OCI-M2 (cell line): ENCODE measurements around the gene DHRSX.
"Not testable (repeated sequence)": the region's sequence is repeated elsewhere in the genome, so short reads cannot be mapped to it uniquely, and the experiment has no call there.

Experiments used
- DNase-seq: peaks from one replicate; lab custom pipeline; 2025; ENCODE audit not compliant: unreplicated experiment; lab: John Stamatoyannopoulos, UW

DHRSX gene

DNA sequence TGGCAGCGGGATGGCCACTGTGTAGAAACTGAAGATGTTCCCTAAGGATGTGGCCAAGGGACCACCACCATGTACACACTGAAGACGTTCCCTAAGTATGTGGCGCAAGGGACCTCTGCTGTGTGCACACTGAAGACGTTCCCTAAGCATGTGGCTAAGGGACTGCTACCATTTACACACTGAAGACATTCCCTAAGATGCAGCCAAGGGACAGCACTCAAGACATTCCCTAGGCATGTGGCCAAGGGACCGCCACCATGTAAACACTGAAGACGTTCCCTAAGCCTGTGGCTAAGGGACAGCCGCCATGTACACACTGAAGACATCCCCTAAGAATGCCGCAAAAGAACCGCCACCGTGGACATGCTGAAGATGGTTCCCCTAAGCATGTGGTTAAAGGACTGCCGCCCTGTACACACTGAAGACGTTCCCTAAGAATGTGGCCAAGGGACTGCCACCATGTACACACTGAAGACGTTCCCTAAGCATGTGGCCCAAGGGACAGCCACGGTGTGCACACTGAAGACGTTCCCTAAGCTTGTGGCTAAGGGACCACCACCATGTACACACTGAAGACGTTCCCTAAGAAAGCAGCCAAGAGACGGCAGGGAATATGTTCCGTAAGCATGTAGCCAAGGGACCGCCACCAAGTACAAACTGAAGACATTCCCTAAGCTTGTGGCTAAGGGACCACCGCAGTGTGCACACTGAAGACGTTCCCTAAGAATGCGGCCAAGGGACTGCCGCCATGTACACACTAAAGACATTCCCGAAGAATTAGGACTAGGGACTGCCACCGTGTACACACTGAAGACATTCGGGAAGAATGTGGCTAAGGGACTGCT lies 43.3 kb downstream of the DHRSX start:
- no peak for DNase-seq

DNA sequence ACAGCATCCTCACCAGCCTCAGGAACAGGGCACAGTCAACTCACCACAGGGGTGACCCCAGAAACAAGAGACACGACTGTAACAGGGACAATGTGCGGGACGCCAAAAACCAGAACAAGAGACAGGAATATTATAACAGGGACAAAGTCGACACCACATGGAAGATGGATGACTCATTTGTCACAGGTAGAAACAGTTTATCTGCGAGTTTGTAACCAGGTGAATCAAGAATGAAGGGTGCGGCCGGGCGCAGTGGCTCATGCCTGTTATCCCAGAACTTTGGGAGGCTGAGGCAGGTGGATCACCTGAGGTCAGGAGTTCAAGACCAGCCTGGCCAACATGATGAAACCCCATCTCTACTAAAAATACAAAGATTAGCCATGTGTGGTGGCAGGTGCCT lies 44.7 kb downstream of the DHRSX start:
- not testable (repeated sequence) for DNase-seq

DNA sequence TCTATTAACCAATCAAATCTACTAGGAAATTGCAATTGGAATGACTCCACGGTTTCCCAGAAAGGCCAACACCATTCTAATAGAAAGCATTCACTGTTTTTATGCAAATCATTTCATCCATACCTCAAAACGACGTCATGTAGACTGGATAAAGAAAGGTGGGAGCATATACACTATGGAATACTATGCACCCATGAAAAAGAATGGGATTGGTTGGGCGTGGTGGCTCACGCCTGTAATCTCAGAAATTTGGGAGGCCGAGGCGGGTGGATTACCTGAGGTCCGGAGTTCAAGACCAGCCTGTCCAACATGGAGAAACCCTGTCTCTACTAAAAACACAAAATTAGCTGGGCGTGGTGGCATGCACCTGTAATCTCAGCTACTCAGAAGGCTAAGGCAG lies 46.2 kb downstream of the DHRSX start:
- not testable (repeated sequence) for DNase-seq

DNA sequence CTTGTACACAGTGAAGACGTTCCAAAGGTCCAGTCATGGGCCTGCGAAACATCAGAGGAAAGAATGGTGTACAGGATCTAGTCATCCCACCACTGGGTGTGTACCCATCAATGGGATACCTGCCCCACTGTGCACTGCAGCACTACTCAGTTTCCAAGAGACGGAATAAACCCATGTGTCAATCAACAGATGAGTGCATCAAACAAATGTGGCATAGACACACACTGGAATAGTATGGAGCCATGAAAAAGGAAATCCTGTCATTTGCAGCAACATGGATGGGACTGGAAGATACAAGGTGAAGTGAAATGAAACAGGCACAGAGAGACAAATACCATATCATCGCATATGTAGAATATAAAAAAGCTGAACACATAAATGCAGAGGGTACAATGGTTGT lies 48.0 kb downstream of the DHRSX start:
- no peak for DNase-seq

DNA sequence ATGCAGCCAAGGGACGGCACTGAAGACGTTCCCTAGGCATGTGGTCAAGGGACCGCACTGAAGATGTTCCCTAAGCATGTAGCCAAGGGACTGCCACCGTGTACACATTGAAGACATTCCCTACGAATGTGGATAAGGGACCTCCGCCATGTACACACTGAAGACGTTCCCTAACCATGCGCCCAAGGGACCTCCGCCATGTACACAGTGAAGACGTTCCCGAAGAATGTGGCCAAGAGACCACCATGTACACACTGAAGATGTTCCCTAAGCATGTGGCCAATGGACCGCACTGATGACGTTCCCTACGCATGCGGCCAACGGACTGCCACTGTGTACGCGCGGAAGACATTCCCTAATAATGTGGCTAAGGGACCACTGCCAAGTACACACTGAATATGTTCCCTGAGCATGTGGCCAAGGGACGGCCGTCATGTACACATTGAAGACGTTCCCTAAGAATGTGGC lies 48.4 kb downstream of the DHRSX start:
- DNase-seq, result no peak

DNA sequence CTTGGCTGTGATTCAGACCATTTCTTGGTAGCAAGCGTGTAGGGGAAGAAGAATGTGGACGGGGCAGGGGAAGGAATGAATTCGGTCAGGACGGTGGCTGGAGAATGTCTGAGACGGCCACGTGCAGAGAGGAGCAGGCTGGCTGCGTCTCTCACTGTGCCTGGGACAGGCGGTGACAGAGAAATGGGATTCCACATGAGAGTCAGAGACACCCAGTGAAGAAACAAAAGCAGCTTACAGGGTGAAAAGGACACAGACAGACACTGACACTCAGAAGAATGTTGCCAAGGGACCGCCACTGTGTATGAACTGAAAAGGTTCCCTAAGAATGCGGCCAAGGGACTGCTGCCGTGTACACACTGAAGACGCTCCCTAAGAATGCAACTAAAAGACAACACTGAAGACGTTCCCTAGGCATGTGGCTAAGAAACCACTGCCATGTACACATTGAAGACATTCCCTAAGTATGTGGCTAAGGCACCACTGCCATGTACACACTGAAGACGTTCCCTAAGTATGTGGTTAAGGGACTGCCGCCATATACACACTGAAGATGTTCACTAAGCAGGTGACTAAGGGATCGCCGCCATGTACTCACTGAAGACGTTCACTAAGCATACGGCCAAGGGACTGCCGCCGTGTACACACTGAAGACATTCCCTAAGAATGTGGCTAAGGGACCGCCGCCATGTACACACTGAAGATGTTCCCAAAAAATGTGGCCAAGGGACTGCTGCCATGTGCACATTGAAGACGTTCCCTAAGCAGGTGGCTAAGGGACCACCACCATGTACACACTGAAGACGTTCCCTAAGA lies 49.1 kb downstream of the DHRSX start:
- no peak for DNase-seq

DNA sequence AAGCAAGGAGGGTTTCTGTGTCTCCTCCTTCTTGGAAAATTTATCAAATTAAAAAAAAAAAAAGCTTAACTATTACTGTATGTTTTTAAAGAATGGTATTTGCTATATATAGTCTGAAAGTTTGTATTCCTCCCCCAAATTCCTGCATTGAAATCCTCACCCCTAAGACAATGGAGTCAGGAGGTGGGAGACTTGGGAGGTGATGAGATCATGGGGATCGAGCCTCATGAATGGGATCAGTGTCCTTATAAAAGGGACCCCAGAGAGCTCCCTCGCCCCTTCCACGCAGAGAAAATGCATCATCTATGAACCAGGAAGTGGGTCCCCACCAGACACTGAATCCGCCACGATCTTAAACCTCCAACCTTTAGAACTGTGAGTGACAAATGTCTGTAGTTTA lies 50.1 kb downstream of the DHRSX start:
- no peak for DNase-seq

DNA sequence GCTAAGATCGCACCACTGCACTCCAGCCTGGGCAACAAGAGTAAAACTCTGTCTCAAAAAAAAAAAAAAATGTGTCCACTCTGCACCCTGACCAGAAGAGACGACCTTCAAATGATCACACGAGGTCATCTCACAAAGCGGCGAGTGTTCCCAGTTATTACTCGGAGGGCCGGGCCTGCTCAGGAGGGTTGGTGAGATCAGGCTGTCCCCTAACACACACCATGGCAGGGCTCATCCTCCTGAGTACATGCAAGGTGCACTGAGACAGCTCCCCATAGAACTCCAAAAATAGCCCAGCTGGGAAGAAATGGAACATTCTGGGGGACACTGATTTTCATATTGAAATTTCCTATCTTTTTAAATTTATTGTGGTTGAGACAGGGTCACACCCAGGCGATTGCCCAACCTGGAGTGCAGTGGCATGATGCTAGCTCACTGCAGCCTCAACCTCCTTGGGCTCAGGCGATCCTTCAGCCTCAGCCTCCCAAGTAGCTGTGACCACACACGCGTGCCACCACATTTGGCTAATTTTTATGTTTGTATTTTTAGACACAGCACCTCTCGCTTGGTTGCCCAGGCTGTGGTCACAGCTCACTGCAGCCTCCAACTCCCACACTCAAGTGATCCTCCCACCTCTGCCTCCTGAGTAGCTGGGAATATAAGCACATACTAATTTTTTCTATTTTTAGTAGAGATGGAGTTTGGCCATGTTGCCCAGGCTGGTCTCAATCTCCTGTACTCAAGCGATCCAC lies 51.5 kb downstream of the DHRSX start:
- no peak for DNase-seq

DNA sequence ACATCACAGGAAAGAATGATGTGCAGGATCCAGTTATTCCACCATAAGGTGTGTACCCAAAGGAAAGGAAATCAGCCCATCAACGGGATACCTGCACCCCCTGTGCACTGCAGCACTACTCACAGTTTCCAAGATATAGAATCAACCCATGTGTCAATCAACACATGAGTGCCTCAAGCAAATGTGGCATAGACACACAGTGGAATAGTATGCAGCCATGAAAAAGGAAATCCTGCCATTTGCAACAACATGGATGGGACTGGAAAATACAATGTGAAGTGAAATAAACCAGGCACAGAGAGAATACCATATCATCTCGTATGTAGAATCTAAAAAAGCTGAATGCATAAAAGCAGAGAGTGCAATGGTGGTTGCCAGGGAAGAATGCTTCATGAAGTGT lies 53.3 kb downstream of the DHRSX start:
- DNase-seq, result no peak

DNA sequence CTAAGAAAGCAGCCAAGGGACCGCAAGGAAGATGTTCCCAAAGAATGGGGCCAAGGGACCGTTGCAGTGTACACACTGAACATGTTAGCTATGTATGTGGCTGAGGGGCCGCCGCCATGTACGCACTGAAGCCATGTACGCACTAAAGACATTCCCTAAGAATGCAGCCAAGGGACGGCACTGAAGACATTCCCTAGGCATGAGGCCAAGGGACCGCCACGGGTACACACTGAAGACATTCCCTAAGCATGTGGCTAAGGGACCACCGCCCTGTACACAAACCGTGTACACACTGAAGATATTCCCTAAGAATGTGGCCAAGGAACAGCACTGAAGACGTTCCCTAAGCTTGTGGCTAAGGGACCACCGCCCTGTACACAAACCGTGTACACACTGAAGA lies 54.0 kb downstream of the DHRSX start:
- DNase-seq, result no peak

DNA sequence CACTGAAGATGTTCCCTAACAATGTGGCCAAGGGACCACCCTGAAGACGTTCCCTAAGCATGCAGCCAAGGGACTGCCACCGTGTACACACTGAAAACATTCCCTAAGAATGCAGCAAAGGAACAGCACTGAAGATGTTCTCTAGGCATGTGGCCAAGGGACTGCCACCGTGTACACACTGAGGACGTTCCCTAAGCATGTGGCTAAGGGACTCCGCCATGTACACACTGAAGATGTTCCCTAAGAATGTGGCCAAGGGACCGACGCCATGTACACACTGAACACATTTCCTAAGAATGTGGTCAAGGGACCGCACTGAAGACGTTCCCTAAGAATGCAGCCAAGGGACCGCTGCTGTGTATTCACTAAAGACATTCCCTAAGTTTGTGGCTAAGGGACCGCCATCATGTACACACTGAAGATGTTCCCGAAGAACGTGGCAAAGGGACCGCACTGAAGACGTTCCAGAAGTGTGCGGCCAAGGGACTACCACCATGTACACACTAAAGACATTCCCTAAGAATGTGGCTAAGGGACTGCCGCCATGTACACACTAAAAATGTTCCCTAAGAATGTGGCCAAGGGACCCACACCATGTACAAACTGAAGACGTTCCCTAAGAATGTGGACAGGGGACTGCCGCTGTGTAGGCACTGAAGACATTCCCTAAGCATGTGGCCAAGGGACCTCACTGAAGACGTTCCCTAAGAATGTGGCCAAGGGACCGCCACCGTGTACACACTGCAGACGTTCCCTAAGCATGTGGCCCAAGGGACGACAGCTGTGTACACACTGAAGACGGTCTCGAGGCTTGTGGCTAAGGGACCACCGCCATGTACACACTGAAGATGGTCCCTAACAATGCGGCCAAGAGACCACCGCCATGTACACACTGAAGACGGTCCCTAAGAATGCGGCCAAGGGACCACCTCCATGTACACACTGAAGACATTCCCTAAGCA lies 54.8 kb downstream of the DHRSX start:
- no peak for DNase-seq

DNA sequence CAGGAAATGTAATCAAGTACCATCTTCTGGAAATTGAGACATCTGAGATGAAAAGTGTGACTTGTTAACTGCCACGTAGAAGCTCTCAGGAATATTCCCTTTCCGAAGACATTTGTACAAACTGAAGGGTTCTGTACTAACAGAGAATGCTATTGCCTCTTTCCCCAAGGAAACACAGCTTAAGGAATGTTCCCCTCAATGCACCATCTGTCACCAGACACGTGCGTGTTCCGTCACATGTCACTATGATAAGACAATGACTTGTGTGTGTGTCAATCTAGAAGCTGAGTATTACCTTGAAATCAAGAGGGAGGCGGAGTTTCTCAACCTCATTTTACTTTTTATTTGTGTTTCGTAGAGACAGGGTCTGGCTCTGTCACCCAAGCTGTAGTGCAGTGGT lies 58.1 kb downstream of the DHRSX start:
- DNase-seq, result no peak

DNA sequence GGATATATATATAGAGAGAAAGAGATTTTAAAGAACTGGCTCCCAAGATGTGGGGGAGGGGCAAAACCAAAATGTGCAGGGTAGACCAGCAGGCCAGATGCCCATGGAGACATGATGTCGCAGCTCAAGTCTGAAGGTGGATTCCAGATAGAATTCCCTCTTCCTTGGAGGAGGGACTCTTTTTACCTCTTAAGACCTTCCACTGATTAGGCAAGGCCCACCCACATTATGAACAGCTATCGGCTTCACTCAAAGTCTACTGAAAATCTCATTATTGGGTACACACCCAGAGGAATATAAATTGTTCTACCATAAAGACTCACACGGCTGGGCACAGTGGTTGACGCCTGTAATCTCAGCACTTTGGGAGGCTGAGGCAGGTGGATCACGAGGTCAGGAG lies 59.3 kb downstream of the DHRSX start:
- no peak for DNase-seq

DNA sequence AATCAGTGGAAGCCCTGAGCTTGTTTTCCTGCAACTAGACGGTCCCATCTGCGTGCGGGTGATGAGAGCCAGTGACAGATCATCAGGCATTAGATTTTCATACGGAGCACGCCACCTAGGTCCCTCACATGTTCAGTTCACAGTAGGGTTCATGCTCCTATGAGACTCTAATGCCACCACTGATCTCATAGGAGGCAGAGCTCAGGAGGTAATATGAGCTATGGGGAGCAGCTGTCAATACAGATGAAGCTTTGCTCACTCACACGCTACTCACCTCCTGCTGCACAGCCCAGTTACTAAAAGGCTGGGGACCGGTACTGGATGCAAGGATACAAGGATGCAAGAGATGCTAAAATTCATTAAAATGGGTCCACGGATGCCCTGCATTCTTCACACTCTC lies 61.2 kb downstream of the DHRSX start:
- no peak for DNase-seq

DNA sequence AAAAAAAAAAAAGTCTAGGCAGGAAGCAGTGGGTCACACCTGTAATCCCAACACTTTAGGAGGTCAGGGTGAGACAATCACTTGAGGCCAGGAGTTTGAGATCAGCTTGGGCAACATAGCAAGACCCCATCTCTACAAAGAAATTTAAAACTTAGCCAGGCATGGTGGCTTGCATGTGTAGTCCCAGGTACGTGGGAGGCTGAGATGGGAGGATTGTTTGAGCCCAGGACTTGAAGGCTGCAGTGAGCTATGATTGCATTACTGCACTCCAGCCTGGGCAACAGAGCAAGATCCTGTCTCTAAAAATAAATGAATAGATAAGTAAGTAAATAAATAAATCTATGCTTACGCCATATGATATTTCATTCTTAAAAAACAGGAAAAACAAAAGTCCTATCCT lies 65.3 kb downstream of the DHRSX start:
- DNase-seq, result no peak

DNA sequence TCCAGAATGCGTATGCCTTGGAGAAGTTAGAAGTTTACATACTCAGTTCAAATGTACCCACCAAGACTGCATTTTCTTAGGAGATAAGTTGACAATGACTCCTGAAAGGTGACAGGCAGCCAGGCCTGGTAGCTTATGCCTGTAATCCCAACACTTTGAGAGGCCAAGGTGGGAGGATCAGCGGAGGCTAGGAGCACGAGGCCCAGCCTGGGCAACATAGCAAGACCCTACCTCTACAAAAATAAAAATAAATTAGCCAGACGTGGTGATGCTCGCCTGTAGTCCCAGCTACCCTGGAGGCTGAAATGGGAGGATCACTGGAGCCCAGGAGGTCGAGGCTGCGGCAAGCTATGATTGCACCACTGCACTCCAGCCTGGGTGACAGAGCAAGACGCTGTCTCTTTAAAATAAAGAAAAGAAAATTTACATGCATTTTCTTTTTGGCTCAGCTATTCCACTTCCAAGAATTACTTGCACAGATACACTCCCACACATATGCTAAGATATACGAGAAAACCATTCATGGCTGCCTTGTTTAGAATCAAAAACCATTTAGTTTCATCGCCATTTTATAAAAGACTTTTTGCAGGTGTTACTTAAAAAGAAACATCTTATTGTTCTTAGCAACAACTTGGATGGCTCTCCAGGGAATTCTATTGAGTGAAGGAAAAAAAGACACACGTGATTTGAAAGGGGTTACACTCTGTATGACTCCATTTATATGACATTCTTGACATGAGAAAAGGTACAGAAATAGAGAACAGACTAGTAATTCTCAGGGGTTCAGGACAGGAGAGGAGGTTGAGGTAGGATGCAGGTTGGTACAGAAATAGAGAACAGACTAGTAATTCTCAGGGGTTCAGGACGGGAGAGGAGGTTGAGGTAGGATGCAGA lies 66.3 kb downstream of the DHRSX start:
- no peak for DNase-seq

DNA sequence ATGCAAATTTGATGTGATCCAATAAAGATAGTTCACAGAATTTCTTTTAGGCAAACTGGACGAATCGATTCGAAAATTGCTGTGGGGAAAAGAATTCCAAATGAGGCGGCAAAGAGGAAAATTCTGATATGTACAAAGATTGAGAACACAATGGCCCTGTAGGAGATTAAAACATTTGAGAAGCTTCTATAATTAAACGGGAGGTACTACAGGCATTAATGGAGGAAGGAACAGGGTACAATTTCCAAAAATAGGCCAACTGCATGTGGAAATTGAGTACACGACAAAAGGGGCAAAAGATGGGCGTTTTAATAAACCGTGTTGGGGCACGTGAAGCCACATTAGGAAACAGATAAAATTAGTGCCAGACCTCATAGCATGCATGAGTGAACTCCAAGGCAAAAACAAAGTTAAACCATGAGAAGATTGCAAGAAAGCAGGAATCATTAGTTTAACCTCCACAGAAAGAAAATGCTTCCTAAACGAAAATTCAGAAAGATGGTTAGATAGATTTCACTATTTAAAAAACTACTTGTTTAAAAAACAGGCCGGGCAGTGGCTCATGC lies 68.4 kb downstream of the DHRSX start:
- DNase-seq, result no peak

DNA sequence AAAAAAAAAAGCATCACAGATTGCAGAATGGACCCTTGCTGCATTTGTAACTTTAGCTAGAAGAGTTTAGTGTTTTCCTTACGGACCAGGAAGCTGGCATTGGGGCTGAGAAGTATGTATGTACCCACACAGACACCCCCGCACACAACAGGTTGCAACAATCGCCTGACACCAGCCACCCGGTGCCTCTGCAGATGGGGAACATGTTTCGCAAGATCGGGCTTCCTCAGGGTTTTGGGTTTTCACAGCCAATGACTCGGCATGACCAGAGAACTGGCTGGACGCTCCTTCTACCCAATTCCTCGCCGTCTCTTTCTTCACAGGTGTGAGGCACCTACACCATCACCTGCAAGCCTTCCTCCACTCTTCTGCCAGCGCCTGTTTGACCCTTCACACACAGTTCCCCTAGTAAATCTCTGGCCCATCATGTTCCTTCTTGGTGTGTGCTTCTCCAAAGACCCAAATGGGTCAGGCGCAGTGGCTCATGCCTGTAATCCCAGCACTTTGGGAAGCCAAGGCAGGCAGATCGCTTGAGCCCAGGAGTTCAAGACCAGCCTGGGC lies 70.4 kb downstream of the DHRSX start:
- no peak for DNase-seq

DNA sequence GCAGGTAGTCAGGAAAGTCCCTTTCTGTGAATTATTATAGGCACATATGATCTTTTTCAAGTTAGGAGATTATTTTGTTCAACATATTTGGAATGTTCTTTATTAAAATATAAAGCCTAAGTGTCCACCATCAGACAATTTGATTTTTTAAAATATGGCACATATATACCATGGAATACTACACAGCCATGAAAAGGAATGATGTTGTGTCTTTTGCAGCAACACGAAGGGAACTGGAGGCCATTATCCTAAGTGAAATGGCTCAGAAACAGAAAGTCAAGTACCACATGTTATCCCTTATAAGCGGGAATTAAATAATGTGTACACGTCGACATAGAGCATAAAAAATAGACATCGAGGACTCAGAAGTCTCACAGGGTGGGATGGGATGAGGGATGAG lies 73.0 kb downstream of the DHRSX start:
- DNase-seq, result no peak
